Thyroid gland (tissue), 4 donors: ENCODE measurements around the gene INPP5F.

Experiments
- POLR2A ChIP-seq, 2 donors: fragments of 450-650 bp; IDR thresholded peaks; one replicate each; pipeline ENCODE4 v1.6.1; 2017; ENCODE audit warnings: antibody characterized with exemption in 2 of 2, mild to moderate bottlenecking in 2 of 2, moderate library complexity in 1 of 2
- TF ChIP-seq, protein P1 (sequence below), 6 experiments: fragments of 200-600 bp in 3 of 6; fragments of 450-650 bp in 3 of 6; sonication (generic) in 3 of 6; IDR thresholded peaks; one replicate each; pipeline ENCODE4 v1.5.1; 2016 to 2019; ENCODE audit warnings: antibody characterized with exemption in 6 of 6, mild to moderate bottlenecking in 2 of 6, inconsistent platforms in 1 of 6, moderate library complexity in 1 of 6

DNA sequence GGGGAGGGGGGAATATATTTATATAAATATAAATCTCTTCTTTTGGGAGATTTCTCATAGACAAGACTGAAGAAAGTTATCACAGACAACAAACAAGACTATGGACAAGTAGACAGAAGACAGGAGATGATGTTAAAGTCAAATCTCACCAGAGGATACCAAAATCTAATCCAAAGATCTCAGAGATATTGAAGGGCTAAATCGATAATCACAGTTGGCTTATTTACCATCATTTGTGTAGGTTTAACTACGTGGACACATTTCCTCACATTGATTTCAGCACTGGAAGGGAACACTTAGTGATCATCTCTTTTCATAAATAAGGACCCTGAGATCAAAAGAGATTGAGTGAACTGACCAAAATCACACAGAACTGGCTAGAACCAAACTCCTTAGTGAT is 2.7 kb upstream of the INPP5F start:
- TF ChIP-seq, protein P1, sequence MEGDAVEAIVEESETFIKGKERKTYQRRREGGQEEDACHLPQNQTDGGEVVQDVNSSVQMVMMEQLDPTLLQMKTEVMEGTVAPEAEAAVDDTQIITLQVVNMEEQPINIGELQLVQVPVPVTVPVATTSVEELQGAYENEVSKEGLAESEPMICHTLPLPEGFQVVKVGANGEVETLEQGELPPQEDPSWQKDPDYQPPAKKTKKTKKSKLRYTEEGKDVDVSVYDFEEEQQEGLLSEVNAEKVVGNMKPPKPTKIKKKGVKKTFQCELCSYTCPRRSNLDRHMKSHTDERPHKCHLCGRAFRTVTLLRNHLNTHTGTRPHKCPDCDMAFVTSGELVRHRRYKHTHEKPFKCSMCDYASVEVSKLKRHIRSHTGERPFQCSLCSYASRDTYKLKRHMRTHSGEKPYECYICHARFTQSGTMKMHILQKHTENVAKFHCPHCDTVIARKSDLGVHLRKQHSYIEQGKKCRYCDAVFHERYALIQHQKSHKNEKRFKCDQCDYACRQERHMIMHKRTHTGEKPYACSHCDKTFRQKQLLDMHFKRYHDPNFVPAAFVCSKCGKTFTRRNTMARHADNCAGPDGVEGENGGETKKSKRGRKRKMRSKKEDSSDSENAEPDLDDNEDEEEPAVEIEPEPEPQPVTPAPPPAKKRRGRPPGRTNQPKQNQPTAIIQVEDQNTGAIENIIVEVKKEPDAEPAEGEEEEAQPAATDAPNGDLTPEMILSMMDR (IDR thresholded peaks at IDR 0.05) = no peak
- TF ChIP-seq POLR2A (IDR thresholded peaks at IDR 0.05) = no peak
